GM19455 (cell line): ENCODE measurements around the gene TAS2R39.
"Not testable (repeated sequence)": the region's sequence is repeated elsewhere in the genome, so short reads cannot be mapped to it uniquely, and the experiment has no call there.

Source experiments
- ATAC-seq: cut with Tn5 transposase; IDR thresholded peaks from one replicate; pipeline ENCODE4 v1.9.1; 2021; ENCODE audit not compliant: unreplicated experiment

Gene TAS2R39

DNA sequence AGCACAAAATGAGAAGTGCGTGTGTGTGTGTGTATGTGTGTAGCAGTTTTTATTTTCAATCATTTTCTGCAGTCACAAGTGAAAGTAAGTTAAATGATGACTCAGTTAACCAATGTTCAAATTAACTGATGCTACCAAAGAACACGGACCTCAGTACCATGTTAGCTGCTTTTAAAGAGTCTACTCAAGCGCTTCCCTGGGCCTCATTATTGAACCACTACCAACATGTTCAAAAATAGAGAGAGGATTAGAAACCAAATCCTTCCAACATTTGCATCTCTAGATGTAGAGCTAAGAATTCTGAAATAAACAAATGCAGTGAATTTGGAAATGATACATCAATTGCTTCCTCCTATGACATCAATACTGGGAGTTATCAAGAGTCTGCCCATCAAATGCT, at the start of gene TAS2R39:
Gene TAS2R39 (plus strand): TSS at position 396 of the 400 bp plus-strand sequence. CDS start 0 bp downstream, at position 396.
- ATAC-seq, result no peak

- no peak for ATAC-seq
Observed at GRCh38 chr7:143147070-143147469, 36.1 kb upstream of the TAS2R39 start.

DNA sequence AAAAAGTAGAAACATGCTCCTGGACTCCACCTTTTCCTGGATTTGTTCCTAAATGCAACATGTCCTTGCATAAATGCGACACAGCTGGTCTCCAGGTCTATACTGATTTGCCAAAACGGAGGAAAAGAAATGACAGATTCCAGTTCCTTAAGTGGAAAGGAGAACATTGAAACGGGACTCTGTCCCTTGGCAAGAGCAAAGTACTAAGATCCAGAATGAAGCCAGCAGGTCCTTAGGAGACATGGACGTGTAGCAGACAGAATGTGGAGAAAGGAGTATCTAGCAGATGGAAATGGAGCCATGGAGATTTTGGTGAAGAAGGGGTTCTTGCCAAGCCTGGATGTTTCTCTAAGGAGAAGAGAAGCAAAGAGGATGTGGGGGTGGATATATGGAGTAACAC, 35.2 kb upstream of the TAS2R39 start:
- ATAC-seq, result no peak

GRCh38 chr7:143148651-143149050, 34.6 kb upstream of the TAS2R39 start:
- ATAC-seq, result no peak

DNA sequence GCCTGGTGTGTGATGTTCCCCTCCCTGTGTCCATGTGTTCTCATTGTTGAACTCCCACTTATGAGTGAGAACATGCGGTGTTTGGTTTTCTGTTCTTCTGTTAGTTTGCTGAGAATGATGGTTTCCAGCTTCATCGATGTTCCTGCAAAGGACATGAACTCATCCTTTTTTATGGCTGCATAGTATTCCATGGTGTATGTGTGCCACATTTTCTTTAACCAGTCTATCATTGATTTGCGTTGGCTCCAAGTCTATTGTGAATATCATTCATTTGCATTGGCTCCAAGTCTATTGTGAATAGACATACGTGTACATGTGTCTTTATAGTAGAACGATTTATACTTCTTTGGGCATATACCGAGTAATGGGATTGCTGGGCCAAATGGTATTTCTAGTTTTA, 32.5 kb upstream of the TAS2R39 start:
- not testable (repeated sequence) for ATAC-seq

DNA sequence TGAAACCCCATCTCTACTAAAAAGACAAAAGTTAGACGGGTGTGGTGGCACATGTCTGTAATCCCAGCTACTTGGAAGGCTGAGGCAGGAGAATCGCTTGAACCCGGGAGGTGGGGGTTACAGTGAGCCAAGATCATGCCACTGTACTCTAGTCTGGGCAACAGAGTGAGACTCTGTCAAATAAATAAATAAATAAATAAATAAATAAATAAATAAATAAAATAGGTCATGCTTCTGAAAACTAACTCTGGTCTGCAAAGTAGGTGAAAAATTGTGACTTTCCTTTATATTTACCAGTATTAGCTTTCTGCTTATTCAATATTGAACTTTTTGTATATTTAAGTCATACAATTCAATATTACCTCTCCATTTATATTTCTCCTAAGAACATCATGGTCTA, 24.6 kb upstream of the TAS2R39 start:
- not testable (repeated sequence) for ATAC-seq

- ATAC-seq, result no peak
Observed at GRCh38 chr7:143171697-143172096, 11.5 kb upstream of the TAS2R39 start.

DNA sequence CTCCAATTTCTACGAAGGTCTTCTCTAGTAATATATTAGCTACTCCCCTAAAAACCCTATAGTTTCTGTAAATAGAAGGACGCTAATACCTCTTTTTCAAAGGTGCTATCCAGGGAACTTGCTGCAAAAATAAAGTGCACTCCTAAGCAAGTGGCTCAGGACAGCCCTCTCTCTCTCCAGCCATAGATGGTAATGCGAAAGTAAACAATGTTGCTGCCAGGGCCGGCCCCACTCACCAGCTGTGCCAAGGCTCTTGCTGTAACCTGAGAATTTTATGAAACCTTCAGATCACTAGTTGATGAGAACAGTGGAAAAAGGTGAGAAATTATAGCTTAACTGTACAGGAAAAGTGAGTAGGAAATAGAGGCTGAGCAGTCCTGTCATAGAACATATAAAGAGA, 10.9 kb upstream of the TAS2R39 start:
- ATAC-seq, result no peak

DNA sequence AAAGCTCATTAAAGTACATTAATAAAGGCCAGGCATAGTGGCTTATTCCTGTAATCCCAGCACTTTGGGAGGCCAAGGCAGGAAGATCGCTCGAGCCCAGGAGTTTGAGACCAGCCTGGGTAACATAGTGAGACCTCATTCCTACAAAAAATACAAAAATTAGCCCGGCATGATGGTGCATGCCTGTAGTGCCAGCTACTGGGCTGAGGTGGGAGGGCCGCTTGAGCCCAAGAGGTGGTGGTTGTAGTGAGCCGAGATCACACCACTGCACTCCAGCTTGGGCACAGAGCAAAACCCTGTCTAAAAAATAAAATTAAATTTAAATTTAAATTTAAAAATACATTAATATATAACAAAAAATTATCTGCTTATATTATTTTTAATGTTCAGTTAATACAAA, 7.1 kb upstream of the TAS2R39 start:
- ATAC-seq, result no peak

- no peak for ATAC-seq
Observed at GRCh38 chr7:143177374-143178119, 5.7 kb upstream of the TAS2R39 start.

DNA sequence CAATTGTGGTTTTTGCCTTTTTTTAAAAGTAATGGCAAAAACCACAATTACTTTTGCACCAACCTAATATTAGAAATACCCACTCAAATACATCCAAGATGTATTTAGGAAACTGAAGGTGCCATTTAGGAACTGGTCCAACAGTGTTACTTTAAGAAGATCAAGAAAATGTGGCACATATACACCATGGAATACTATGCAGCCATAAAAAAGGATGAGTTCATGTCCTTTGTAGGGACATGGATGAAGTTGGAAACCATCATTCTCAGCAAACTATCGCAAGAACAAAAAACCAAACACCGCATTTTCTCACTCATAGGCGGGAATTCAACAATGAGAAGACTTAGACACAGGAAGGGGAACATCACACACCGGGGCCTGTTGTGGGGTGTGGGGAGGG, 2.4 kb upstream of the TAS2R39 start:
- not testable (repeated sequence) for ATAC-seq

- ATAC-seq, result no peak
Observed at GRCh38 chr7:143181349-143181748, 1.9 kb upstream of the TAS2R39 start.

DNA sequence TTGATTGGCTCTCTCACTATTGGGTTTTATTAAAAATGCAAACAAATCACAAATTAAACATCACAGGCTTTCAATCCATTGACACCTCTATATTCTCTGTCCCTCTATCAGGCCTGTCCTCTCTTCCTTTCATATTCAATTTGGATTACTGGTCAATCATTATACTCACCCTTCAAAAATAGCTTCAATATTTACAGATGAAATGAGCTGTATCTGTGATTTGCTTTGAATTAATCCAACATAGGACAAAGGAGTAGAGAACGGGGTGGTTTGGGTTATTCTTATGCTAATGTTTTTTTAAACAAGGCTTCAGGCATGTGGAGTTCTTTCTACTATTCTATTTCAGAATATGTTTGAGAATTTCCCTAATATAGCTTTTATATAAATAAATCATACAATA, 2.3 kb downstream of the TAS2R39 start:
- no peak for ATAC-seq

DNA sequence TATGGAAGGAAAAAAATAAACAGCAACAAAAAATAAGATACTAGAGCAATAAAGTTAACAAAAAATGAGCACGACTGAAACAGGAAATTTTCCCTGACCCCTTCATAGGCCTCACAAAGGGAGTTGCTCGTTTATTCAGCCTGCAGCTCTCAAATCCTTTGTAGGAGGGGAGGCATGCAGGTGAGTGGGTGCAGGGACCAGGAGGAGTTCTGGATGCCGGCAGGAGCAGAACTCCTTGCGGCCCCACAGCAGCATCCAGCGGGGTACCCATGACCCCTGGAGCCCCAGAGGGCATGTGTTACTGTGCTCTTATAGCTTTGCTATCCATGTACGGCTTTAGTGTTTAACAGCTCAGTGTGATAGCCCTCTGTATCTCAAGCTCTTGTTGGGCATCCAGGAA, 5.8 kb downstream of the TAS2R39 start:
- ATAC-seq, result no peak

DNA sequence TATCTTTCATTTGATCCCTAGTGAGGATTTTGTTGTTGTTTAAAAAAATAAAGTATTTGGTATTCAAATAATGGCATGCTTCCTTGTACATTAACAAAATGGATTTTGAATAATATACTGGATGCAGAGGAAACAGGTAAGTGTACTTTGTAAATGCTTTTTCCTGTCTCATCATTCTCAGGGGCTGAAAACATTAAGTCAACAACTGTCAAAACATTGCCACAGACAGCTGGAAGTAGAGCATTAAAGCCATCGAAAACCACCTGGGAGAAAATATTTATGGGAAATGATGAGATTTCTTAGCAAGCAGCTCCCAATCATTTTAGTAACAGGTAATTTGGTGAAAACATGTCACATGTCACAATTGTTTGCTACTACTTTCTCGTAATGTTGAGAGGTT, 10.7 kb downstream of the TAS2R39 start:
- ATAC-seq, result no peak

DNA sequence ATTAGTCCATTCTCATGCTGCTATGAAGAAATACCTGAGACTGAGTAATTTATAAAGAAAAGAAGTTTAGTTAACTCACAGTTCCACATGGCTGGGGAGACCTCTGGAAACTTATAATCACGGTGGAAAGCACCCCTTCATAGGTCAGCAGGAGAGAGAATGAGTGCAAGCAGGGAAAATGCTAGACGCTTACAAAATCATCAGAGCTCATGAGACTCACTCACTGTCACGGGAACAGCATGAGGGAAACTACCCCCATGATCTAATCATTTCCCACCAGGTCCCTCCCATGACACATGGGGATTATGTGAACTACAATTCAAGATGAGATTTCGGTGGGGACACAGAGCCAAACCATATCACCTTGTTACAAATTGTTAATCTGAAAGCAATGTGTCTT, 15.8 kb downstream of the TAS2R39 start:
- ATAC-seq, result no peak

GRCh38 chr7:143202161-143202560, 18.9 kb downstream of the TAS2R39 start:
- ATAC-seq, result no peak

GRCh38 chr7:143203386-143203785, 20.2 kb downstream of the TAS2R39 start:
- ATAC-seq, result no peak

DNA sequence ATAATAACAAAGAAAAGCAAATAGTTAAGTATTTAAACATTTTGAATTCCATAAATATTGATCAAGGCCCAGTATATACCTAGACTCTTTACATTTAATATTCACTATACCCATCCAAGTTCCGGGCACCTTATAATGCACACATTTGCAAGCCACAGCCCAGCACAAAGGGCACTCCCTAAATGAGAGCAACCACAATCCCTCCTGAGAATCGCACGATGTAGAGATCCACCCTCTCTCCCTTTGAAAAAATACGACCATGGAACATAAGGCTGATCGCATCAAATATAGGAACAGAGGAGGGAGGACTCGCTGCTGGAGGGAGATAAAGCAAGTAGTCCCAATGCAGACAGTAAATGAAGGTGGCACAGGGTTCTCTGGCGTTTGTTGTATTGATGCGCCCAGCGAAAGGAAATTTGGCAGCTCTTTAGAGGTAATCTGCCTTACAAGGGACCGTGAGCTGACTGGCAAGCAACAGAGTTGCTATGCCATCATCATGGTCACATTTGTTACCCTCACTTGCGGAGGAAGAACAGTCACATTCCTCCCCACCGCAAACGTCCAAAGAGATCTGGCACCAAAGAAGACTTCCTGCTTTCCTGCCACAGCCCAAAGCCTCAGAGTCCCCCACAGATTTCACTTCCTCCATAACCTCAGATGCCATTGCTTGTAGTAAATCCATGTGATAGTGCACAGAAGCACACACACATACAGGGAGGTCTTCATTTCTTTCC, 22.5 kb downstream of the TAS2R39 start:
- peak; percentile 65 for ATAC-seq

DNA sequence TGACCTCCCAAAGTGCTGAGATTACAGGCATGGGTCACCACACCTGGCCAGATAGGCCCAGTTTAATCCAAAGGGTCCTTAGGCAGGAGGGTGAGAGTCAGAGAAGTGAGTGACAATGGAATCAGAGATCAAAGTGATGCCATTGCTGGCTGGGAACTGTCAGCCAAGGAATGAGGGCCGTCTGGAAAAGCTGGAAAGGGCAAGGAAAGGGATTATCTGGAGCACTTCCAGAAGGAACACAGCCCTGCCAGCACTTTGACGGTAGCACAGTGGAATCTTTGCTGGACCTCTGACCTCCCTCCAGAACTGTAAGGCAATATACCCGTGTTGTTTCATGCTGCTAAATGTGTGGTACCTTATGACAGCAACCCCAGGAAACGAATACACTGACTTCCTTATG, 27.3 kb downstream of the TAS2R39 start:
- no peak for ATAC-seq

GRCh38 chr7:143213478-143213877, 30.3 kb downstream of the TAS2R39 start:
- not testable (repeated sequence) for ATAC-seq
